Breast epithelium (tissue), 3 donors: ENCODE measurements around the gene ATG16L2.

Source experiments
- POLR2A ChIP-seq: fragments of 450-650 bp; IDR thresholded peaks from one replicate; pipeline ENCODE4 v1.6.1; 2016; ENCODE audit warnings: antibody characterized with exemption, mild to moderate bottlenecking, moderate library complexity
- TF ChIP-seq, protein P1 (sequence below), 3 donors: fragments of 450-650 bp; IDR thresholded peaks; one replicate each; pipeline ENCODE4 v1.5.1; 2016 to 2017; ENCODE audit warnings: antibody characterized with exemption in 3 of 3, mild to moderate bottlenecking in 3 of 3, moderate library complexity in 3 of 3

DNA sequence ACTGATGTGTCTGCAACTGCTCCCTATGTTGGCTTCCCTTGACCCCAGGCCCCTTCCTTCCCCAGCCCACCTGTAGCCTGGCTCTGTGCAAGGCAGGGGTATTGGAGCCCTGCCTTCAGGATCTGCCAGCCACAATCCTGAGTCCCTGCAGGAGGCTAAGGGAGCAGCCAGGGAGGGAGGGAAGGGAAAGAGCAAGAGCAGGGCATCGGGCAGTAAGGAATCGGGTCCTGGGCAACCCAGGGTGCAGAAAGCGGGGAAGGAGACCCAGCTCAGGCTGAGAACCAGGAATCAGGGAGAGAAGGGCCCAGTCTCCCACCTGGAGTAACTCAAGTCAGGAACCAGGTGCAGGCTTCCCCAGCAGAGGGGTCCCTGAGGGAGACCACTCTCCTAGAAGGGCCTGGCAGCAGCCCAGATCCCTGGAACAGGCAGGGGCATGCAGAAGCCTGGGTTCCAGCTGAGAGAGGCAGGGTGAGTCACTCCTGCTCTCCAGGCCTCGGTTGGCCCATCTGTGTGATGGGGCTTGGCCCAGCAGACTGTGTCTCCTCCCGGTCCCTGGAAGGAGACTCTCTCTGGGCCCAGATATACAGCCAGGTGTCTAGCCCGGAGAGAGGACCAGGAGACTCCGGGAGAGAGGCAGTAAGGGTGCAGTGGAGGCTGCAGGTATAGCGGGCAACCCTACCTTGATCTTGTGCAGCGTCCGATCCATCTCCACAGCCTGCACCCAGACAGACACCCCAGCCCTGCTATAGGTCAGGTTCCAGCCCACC lies 33.7 kb upstream of the ATG16L2 start:
- no peak for TF ChIP-seq POLR2A
- TF ChIP-seq, protein P1, sequence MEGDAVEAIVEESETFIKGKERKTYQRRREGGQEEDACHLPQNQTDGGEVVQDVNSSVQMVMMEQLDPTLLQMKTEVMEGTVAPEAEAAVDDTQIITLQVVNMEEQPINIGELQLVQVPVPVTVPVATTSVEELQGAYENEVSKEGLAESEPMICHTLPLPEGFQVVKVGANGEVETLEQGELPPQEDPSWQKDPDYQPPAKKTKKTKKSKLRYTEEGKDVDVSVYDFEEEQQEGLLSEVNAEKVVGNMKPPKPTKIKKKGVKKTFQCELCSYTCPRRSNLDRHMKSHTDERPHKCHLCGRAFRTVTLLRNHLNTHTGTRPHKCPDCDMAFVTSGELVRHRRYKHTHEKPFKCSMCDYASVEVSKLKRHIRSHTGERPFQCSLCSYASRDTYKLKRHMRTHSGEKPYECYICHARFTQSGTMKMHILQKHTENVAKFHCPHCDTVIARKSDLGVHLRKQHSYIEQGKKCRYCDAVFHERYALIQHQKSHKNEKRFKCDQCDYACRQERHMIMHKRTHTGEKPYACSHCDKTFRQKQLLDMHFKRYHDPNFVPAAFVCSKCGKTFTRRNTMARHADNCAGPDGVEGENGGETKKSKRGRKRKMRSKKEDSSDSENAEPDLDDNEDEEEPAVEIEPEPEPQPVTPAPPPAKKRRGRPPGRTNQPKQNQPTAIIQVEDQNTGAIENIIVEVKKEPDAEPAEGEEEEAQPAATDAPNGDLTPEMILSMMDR (IDR thresholded peaks at IDR 0.05) = no peak
